HEK293 (cell line): Measurements from ENCODE around the gene DHCR7.

ENCODE experiments used
- CTCF ChIA-PET: fragments of 350-600 bp; formaldehyde crosslinking; extraction: SDS; loops from one replicate; lab custom pipeline; 2021; ENCODE audit warnings: antibody characterized with exemption; lab: Yijun Ruan, JAX
- POLR2A ChIA-PET: fragments of 300-600 bp; formaldehyde crosslinking; extraction: SDS; loops from one replicate; lab custom pipeline; 2020; ENCODE audit warnings: antibody characterized with exemption, inconsistent platforms; lab: Yijun Ruan, JAX
- H3K27ac ChIP-seq: fragments of 200-500 bp; sonication (Bioruptor generic); 2 replicates; pipeline ENCODE4 v1.5.1; 2014; ENCODE audit warnings: low read depth, low read length, control low read depth, inconsistent platforms; ENCODE audit errors: extremely low read depth
- H3K36me3 ChIP-seq, 2 experiments: fragments of 200-500 bp in 1 of 2; sonication (Bioruptor generic) in 1 of 2; 1 replicate in 1 of 2; 2 replicates in 1 of 2; pipeline ENCODE4 v1.5.1; 2014 to 2017; ENCODE audit warnings: inconsistent platforms in 2 of 2, low read length in 2 of 2; ENCODE audit not compliant: control insufficient read depth in 2 of 2, insufficient read depth in 1 of 2
- H3K4me1 ChIP-seq: fragments of 200-500 bp; sonication (Bioruptor generic); 2 replicates; pipeline ENCODE4 v1.5.1; 2014; ENCODE audit warnings: mild to moderate bottlenecking, low read length, inconsistent platforms; ENCODE audit not compliant: control insufficient read depth, insufficient read depth
- H3K4me3 ChIP-seq: 2 replicates; pipeline ENCODE4 v1.5.1; 2011; ENCODE audit warnings: low read depth, mild to moderate bottlenecking, control low read depth, low read length, moderate library complexity
- H3K9me3 ChIP-seq: fragments of 200-500 bp; sonication (Bioruptor generic); 2 replicates; pipeline ENCODE4 v1.5.1; 2014; ENCODE audit warnings: low read depth, low read length, inconsistent platforms; ENCODE audit not compliant: control insufficient read depth, insufficient read depth
- KLF1 ChIP-seq: fragments of 450-650 bp; formaldehyde crosslinking; IDR thresholded peaks from 2 replicates; pipeline ENCODE4 v1.5.1; 2016; ENCODE audit warnings: missing biosample characterization, missing genetic modification characterization
- PRDM10 ChIP-seq: fragments of 450-650 bp; formaldehyde crosslinking; IDR thresholded peaks from 2 replicates; pipeline ENCODE4 v1.5.1; 2016; ENCODE audit warnings: missing biosample characterization, missing genetic modification characterization
- REPIN1 ChIP-seq: fragments of 450-650 bp; formaldehyde crosslinking; IDR thresholded peaks from 2 replicates; pipeline ENCODE4 v1.5.1; 2017; ENCODE audit warnings: missing biosample characterization, missing genetic modification characterization, low read depth
- WT1 ChIP-seq: fragments of 450-650 bp; formaldehyde crosslinking; IDR thresholded peaks from 2 replicates; pipeline ENCODE4 v1.5.1; 2016; ENCODE audit warnings: missing biosample characterization, missing genetic modification characterization
- ZBTB49 ChIP-seq: fragments of 450-650 bp; formaldehyde crosslinking; IDR thresholded peaks from 2 replicates; pipeline ENCODE4 v1.5.1; 2016; ENCODE audit warnings: missing biosample characterization, missing genetic modification characterization, low read depth
- ZFHX2 ChIP-seq: fragments of 450-650 bp; formaldehyde crosslinking; conservative IDR thresholded peaks from 2 replicates; pipeline ENCODE4 v1.5.1; 2016; ENCODE audit warnings: missing biosample characterization, missing genetic modification characterization
- ZNF121 ChIP-seq: fragments of 450-650 bp; formaldehyde crosslinking; IDR thresholded peaks from 2 replicates; pipeline ENCODE4 v1.5.1; 2016; ENCODE audit warnings: missing biosample characterization, missing genetic modification characterization
- ZNF132 ChIP-seq: fragments of 450-650 bp; formaldehyde crosslinking; IDR thresholded peaks from 2 replicates; pipeline ENCODE4 v1.5.1; 2017; ENCODE audit warnings: missing biosample characterization, missing genetic modification characterization, borderline replicate concordance
- ZNF157 ChIP-seq: fragments of 450-650 bp; formaldehyde crosslinking; IDR thresholded peaks from 2 replicates; pipeline ENCODE4 v1.5.1; 2016; ENCODE audit warnings: missing biosample characterization, missing genetic modification characterization
- ZNF23 ChIP-seq: fragments of 450-650 bp; formaldehyde crosslinking; IDR thresholded peaks from 2 replicates; pipeline ENCODE4 v1.5.1; 2016; ENCODE audit warnings: missing biosample characterization, missing genetic modification characterization, borderline replicate concordance
- ZNF239 ChIP-seq: fragments of 450-650 bp; formaldehyde crosslinking; IDR thresholded peaks from 2 replicates; pipeline ENCODE4 v1.5.1; 2016; ENCODE audit warnings: missing biosample characterization, missing genetic modification characterization
- ZNF324 ChIP-seq: fragments of 450-650 bp; formaldehyde crosslinking; IDR thresholded peaks from 2 replicates; pipeline ENCODE4 v1.5.1; 2016; ENCODE audit warnings: missing biosample characterization, missing genetic modification characterization
- ZNF335 ChIP-seq: fragments of 450-650 bp; formaldehyde crosslinking; conservative IDR thresholded peaks from 2 replicates; pipeline ENCODE4 v1.5.1; 2016; ENCODE audit warnings: missing biosample characterization, missing genetic modification characterization
- ZNF354C ChIP-seq: fragments of 450-650 bp; formaldehyde crosslinking; IDR thresholded peaks from 2 replicates; pipeline ENCODE4 v1.5.1; 2016; ENCODE audit warnings: missing biosample characterization, missing genetic modification characterization, low read depth, borderline replicate concordance
- ZNF37A ChIP-seq: fragments of 450-650 bp; IDR thresholded peaks from 2 replicates; pipeline ENCODE4 v1.5.1; 2018; ENCODE audit warnings: missing biosample characterization, missing genetic modification characterization
- ZNF514 ChIP-seq: fragments of 450-650 bp; formaldehyde crosslinking; IDR thresholded peaks from 2 replicates; pipeline ENCODE4 v1.5.1; 2016; ENCODE audit warnings: missing biosample characterization, missing genetic modification characterization
- ZNF600 ChIP-seq: fragments of 450-650 bp; formaldehyde crosslinking; IDR thresholded peaks from 2 replicates; pipeline ENCODE4 v1.5.1; 2016; ENCODE audit warnings: missing biosample characterization, missing genetic modification characterization
- ZNF610 ChIP-seq: fragments of 450-650 bp; formaldehyde crosslinking; IDR thresholded peaks from 2 replicates; pipeline ENCODE4 v1.5.1; 2016; ENCODE audit warnings: missing biosample characterization, missing genetic modification characterization, borderline replicate concordance
- ZNF623 ChIP-seq: fragments of 450-650 bp; formaldehyde crosslinking; IDR thresholded peaks from 2 replicates; pipeline ENCODE4 v1.5.1; 2016; ENCODE audit warnings: missing biosample characterization, missing genetic modification characterization
- ZNF639 ChIP-seq: fragments of 450-650 bp; formaldehyde crosslinking; IDR thresholded peaks from 2 replicates; pipeline ENCODE4 v1.5.1; 2016; ENCODE audit warnings: missing biosample characterization, missing genetic modification characterization
- ZNF791 ChIP-seq: fragments of 450-650 bp; formaldehyde crosslinking; IDR thresholded peaks from 2 replicates; pipeline ENCODE4 v1.5.1; 2016; ENCODE audit warnings: missing biosample characterization, missing genetic modification characterization
- TF ChIP-seq, protein P1 (sequence below): fragments of 450-650 bp; IDR thresholded peaks from 2 replicates; pipeline ENCODE4 v1.5.1; 2018; ENCODE audit warnings: missing biosample characterization, mild to moderate bottlenecking, missing genetic modification characterization

The DHCR7 gene

DNA sequence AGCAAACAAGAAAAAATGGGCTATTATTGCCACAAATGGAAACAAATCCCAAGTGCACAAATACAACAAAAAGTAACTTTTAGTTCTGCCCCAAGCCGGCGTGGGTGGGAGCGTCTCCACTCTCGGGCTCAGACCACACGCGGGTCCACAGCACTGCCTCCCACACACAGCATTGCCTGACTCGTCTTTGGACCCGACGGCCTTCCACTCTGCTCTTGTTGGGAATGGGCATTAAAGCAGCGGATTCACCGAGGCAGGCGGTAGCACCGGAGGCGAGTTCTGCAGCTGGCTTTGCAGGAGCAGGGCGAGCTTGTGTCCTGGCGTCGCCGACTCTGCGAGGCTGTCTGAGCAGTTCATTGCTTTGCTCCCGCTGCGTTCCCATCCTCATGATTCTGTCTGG, 27.8 kb upstream of the DHCR7 start:
- TF ChIP-seq ZNF37A (tag by site-specific recombination) (no peak), ZNF791 (tag by site-specific recombination) (no peak), ZNF639 (tag by site-specific recombination) (no peak), ZNF23 (tag by site-specific recombination) (no peak), ZNF324 (no peak), ZNF600 (tag by site-specific recombination) (no peak), REPIN1 (tag by site-specific recombination) (no peak), ZFHX2 (tag by site-specific recombination) (no peak), ZNF335 (tag by site-specific recombination) (no peak)
- no peak overlapping the region for H3K4me3 ChIP-seq
- ChIA-PET CTCF (no interaction called here), POLR2A (no interaction called here)
- H3K27ac ChIP-seq: no peak overlapping the region
- H3K36me3 ChIP-seq: peaks cover 0 to 86% of the 10 kb centered on the region in 2 experiments; a peak in 2 of 3 replicates
- no peaks in the 10 kb centered on the region for H3K4me1 ChIP-seq
- H3K9me3 ChIP-seq: no peaks in the 10 kb centered on the region

DNA sequence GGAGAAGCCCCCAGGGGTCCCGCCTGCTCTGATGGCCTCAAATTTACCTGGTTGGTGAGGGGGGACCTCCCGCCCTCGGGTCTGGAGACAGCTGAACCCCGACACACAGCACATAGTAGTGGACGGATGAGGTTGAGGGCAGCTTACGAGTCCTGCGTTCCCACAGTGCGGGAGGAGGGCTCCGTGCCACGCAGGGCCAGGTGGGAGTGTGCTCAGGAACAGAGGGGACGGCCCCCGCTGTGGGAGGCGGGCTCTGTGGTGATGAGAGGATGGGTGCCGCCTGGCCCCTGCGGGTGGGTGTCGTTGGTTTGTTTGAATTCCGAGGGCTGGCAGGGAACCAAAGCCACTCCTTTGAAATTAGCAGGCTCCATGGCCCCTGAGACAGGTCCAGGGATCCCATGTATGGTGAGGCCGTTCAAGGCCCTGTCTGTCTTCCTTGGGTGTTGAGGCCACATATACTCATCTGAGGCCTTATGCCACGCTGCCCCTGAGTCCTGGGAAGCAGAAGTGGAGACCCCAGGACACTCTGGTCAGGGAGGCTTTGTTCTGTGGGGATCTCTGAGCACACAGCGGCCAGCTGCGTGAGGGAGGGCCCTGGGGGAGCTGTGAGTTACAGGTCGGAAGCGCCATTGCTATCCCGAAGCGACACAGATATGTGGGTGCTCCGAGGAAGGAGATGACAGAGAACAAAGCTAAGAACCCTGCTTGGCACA, 26.7 kb upstream of the DHCR7 start:
- H3K4me3 ChIP-seq: no peak overlapping the region
- ChIA-PET CTCF (interaction anchor here (0.6 kb wide), 1 partner anchor 661 kb away, joined by 3 read pairs; no protein-coding TSS in a partner anchor), POLR2A (interaction anchor here (0.7 kb wide), 1 partner anchor 10 kb away, joined by 3 read pairs; no protein-coding TSS in a partner anchor)
- H3K4me1 ChIP-seq: peaks cover 3% of the 10 kb centered on the region; the same call in 1 of the 2 replicates
- no peaks in the 10 kb centered on the region for H3K9me3 ChIP-seq
- H3K36me3 ChIP-seq: peaks cover 0 to 76% of the 10 kb centered on the region in 2 experiments; a peak in 2 of 3 replicates
- H3K27ac ChIP-seq: no peak overlapping the region
- TF ChIP-seq KLF1 (tag by site-specific recombination): no peak
- no peak for TF ChIP-seq ZNF610 (tag by site-specific recombination)
- no peak for TF ChIP-seq ZNF354C (tag by site-specific recombination)
- no peak for TF ChIP-seq ZNF132 (tag by site-specific recombination)
- TF ChIP-seq ZNF514: no peak
- TF ChIP-seq ZNF37A (tag by site-specific recombination): no peak
- TF ChIP-seq ZBTB49 (tag by site-specific recombination): no peak
- no peak for TF ChIP-seq ZNF623 (tag by site-specific recombination)
- no peak for TF ChIP-seq ZNF157 (tag by site-specific recombination)
- TF ChIP-seq, protein P1, sequence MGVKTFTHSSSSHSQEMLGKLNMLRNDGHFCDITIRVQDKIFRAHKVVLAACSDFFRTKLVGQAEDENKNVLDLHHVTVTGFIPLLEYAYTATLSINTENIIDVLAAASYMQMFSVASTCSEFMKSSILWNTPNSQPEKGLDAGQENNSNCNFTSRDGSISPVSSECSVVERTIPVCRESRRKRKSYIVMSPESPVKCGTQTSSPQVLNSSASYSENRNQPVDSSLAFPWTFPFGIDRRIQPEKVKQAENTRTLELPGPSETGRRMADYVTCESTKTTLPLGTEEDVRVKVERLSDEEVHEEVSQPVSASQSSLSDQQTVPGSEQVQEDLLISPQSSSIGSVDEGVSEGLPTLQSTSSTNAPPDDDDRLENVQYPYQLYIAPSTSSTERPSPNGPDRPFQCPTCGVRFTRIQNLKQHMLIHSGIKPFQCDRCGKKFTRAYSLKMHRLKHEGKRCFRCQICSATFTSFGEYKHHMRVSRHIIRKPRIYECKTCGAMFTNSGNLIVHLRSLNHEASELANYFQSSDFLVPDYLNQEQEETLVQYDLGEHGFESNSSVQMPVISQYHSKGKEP (tag by site-specific recombination): no peak
- no peak for TF ChIP-seq WT1 (tag by site-specific recombination)
- no peak for TF ChIP-seq PRDM10 (tag by site-specific recombination)
- TF ChIP-seq ZNF121 (tag by site-specific recombination): no peak
- no peak for TF ChIP-seq ZNF239 (tag by site-specific recombination)
